Retinal pigment epithelial cell (primary cell): ENCODE measurements around the gene ZNHIT6.

Source experiments
- DNase-seq: peaks from one replicate; pipeline ENCODE4 v3.0.0-alpha.2; 2010; ENCODE audit warnings: low read depth
- H3K4me3 ChIP-seq: 2 replicates; pipeline ENCODE4 v1.5.1; 2011; ENCODE audit warnings: mild to moderate bottlenecking, low read length, control low read depth, moderate library complexity
- TF ChIP-seq, protein P1 (sequence below): conservative IDR thresholded peaks from 2 replicates; pipeline ENCODE4 v1.5.1; 2011; ENCODE audit warnings: low read depth, low read length, control low read depth, inconsistent platforms

The ZNHIT6 gene, protein sequence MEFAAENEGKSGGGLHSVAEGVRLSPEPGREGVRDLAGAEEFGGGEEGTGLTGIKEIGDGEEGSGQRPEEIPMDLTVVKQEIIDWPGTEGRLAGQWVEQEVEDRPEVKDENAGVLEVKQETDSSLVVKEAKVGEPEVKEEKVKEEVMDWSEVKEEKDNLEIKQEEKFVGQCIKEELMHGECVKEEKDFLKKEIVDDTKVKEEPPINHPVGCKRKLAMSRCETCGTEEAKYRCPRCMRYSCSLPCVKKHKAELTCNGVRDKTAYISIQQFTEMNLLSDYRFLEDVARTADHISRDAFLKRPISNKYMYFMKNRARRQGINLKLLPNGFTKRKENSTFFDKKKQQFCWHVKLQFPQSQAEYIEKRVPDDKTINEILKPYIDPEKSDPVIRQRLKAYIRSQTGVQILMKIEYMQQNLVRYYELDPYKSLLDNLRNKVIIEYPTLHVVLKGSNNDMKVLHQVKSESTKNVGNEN

DNA sequence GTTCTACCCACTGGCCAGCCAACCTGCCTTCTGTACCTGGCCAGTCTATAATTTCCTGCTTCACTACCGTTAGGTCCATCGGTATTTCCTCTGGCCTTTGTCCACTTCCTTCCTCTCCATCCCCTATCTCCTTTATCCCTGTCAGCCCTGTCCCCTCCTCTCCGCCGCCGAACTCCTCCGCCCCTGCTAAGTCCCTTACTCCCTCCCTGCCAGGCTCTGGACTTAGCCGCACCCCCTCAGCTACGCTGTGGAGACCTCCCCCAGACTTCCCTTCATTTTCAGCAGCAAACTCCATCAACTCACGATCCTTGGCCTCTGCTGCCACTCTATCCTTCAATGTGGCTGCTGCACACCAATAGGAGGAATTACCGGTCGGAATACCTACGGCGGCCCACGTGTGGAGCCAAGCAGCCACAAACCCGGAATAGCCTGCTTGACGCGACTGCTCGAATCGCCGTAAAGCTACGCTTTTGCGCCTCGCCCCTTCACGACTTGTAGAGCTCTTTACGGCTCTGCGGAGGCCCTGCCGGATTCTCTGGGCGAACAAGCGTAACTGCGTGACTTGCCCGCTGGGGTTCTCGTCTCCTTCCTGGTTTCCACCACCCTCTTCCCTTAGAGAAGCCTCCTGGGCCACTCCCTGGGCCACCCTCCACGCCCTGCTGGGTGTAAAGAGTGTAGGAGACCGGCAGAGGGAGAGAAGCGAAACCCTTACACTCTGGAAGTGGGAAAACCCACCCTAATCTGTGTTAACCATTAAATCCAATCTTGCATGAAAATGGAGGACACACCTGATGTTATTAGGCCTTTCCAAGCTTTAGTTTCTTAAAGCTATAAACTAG, at the start of gene ZNHIT6:
ZNHIT6 (minus strand) TSS at position 444 of the 839 bp plus-strand sequence; CDS start at position 295, 149 bp downstream.
- DNase-seq, result peak; percentile 93
- TF ChIP-seq, protein P1, sequence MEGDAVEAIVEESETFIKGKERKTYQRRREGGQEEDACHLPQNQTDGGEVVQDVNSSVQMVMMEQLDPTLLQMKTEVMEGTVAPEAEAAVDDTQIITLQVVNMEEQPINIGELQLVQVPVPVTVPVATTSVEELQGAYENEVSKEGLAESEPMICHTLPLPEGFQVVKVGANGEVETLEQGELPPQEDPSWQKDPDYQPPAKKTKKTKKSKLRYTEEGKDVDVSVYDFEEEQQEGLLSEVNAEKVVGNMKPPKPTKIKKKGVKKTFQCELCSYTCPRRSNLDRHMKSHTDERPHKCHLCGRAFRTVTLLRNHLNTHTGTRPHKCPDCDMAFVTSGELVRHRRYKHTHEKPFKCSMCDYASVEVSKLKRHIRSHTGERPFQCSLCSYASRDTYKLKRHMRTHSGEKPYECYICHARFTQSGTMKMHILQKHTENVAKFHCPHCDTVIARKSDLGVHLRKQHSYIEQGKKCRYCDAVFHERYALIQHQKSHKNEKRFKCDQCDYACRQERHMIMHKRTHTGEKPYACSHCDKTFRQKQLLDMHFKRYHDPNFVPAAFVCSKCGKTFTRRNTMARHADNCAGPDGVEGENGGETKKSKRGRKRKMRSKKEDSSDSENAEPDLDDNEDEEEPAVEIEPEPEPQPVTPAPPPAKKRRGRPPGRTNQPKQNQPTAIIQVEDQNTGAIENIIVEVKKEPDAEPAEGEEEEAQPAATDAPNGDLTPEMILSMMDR, result peak; percentile 37
- peak within 1 kb of the TSS; percentile 81 for H3K4me3 ChIP-seq

DNA sequence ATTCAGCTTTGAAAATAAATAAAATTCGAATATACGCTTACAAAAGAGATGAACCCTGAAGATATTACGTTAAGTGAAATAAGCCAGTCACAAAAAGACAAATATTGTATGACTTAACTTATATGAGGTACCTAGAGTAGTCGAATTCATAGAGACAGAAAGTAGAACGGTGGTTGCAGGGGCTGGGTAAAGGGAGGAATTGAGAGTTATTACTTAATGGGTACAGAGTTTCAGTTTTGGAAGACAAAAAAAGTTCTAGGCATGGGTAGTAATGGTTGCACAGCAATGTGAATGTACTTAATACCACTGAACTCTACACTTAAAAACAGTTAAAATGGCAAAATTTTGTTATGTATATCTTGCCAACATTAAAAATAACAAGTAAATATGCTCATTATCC, 48.6 kb upstream of the ZNHIT6 start:
- TF ChIP-seq, protein P1, result no peak
- DNase-seq, result no peak
- no peak overlapping the region for H3K4me3 ChIP-seq

DNA sequence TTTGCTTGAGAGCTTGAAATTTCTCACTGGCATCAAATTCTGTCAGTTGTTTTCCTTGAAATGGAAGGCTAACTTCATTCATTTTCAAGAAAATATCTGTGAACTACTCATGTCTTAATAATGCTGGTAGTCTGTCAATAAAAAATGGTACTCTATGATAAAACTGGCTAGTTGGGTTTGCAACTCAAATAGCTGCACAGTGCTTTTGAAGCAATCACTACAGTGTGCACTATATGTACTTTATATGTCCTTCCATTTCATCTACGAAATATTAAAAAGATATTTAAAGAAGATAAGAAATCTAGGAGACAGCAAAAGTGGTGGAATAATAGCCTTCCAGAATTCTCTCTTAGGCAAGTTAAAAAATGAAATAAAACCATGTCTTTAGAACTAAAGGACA, 39.9 kb upstream of the ZNHIT6 start:
- DNase-seq, result no peak
- TF ChIP-seq, protein P1, result no peak
- no peak overlapping the region for H3K4me3 ChIP-seq

DNA sequence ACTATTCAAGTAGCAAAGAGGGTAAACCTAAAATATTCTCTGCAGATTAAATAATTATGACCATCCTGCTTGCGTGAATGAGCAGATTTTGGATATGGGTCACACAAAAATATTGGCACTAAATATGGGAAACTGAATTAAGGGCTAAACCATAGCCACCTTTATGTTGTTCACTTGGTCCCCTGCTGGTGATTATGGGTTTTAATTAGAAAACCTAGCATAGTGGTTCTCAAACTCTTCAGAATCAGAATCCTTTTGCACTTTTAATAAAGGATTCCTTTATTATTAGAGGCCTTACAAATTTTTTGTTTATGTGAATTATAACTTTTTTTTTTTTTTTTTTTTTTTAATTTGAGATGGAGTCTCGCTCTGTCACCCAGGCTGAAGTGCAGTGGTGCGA, 38.5 kb upstream of the ZNHIT6 start:
- no peak for DNase-seq
- H3K4me3 ChIP-seq, result no peak overlapping the region
- TF ChIP-seq, protein P1, result peak; percentile 2

DNA sequence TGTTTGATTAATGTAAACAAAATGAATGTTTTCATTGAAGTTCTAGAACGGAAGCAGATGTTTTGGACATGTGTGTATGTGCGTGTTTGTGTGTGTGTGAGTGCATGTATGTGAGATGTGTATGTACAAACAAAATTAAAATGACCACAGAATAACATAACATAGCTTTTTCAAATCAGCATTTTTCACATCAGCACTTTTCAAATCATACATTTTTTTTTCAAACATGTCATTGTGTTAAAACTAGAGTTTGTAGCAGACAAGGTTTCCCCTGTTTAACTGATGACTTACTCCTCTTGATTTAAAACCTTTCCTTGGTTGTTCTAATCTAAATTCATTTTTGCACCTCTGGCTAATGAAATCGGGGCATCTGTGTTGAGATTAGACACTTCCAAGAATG, 35.6 kb upstream of the ZNHIT6 start:
- no peak overlapping the region for H3K4me3 ChIP-seq
- TF ChIP-seq, protein P1, result no peak

DNA sequence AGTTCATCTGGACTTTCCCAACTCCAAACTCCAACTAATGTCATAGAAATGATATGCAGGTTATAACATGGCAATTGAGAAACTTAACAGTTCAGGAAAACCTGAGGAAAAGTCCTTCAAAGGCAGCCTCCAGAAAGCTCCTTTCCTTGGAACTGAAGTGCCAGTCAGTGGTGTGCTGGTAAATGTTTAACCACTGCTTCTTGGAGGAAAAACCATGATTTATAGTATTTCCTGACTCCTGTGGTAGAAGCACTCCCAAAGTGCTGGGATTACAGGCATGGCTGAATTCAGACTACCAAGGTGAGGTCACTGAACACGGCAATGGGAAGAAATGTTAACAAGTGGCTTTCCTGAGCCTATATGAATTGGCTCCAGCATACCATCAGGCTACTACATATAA, 26.7 kb upstream of the ZNHIT6 start:
- H3K4me3 ChIP-seq, result no peak overlapping the region
- DNase-seq, result no peak
- TF ChIP-seq, protein P1, result no peak

More for the DNA sequence above, 35.6 kb upstream of the ZNHIT6 start:
- DNase-seq, result no peak
